ENCODE data around the gene RUFY3.
"Not testable (repeated sequence)": the region's sequence is repeated elsewhere in the genome, so short reads cannot be mapped to it uniquely, and the experiment has no call there.

The RUFY3 gene

GRCh38 chr4:70787496-70787895 lies 65.7 kb downstream of the RUFY3 start:
- DNase-seq (ENCODE audit: low spot score) = no peak

- no peak for DNase-seq (ENCODE audit: low spot score)
Measured at GRCh38 chr4:70788733-70789132, 67.0 kb downstream of the RUFY3 start.

GRCh38 chr4:70793626-70794025 lies 71.9 kb downstream of the RUFY3 start:
- no peak for DNase-seq (ENCODE audit: low spot score)

GRCh38 chr4:70801265-70801809 lies 79.6 kb downstream of the RUFY3 start:
- DNase-seq (ENCODE audit: low spot score) = no peak

GRCh38 chr4:70802928-70803580 lies 81.3 kb downstream of the RUFY3 start:
- no peak for DNase-seq (ENCODE audit: low spot score)

GRCh38 chr4:70808151-70808550 lies 86.4 kb downstream of the RUFY3 start:
- no peak for DNase-seq (ENCODE audit: low spot score)

GRCh38 chr4:70815370-70815769 lies 93.6 kb downstream of the RUFY3 start:
- DNase-seq (ENCODE audit: low spot score) = no peak

GRCh38 chr4:70816894-70817293 lies 95.1 kb downstream of the RUFY3 start:
- no peak for DNase-seq (ENCODE audit: low spot score)

- no peak for DNase-seq (ENCODE audit: low spot score)
Measured at GRCh38 chr4:70818173-70818855, 96.5 kb downstream of the RUFY3 start.

- no peak for DNase-seq (ENCODE audit: low spot score)
Measured at GRCh38 chr4:70818921-70819320, 97.2 kb downstream of the RUFY3 start.

GRCh38 chr4:70829015-70829414 lies 107.3 kb downstream of the RUFY3 start:
- no peak for DNase-seq (ENCODE audit: low spot score)

GRCh38 chr4:70829492-70829891 lies 107.7 kb downstream of the RUFY3 start:
- DNase-seq (ENCODE audit: low spot score) = no peak

- DNase-seq (ENCODE audit: low spot score) = no peak
Measured at GRCh38 chr4:70830054-70830453, 108.3 kb downstream of the RUFY3 start.

- no peak for DNase-seq (ENCODE audit: low spot score)
Measured at GRCh38 chr4:70831293-70831692, 109.5 kb downstream of the RUFY3 start.

GRCh38 chr4:70833675-70834074 lies 111.9 kb downstream of the RUFY3 start:
- no peak for DNase-seq (ENCODE audit: low spot score)

- DNase-seq (ENCODE audit: low spot score) = no peak
Measured at GRCh38 chr4:70836081-70836480, 114.3 kb downstream of the RUFY3 start.

GRCh38 chr4:70838204-70838603 lies 116.4 kb downstream of the RUFY3 start:
- peak; percentile 8 for DNase-seq (ENCODE audit: low spot score)

- DNase-seq (ENCODE audit: low spot score) = peak; percentile 49
Measured at GRCh38 chr4:70838666-70839588, 117.2 kb downstream of the RUFY3 start.

GRCh38 chr4:70839589-70840093 lies 117.9 kb downstream of the RUFY3 start, which contains the start of gene GRSF1:
GRSF1 (minus strand) TSS chr4:70839890; CDS start chr4:70839827, 63 bp downstream.
- DNase-seq (ENCODE audit: low spot score) = peak; percentile 95

GRCh38 chr4:70840137-70840536 lies 118.4 kb downstream of the RUFY3 start:
- peak; percentile 34 for DNase-seq (ENCODE audit: low spot score)

GRCh38 chr4:70840631-70841030 lies 118.9 kb downstream of the RUFY3 start:
- DNase-seq (ENCODE audit: low spot score) = not testable (repeated sequence)

- DNase-seq (ENCODE audit: low spot score) = no peak
Measured at GRCh38 chr4:70841211-70841610, 119.4 kb downstream of the RUFY3 start.

Data from putamen (tissue), 1 donor.